Loucy (cell line): ENCODE measurements around the gene KLHL4.
"Not testable (repeated sequence)": the region's sequence is repeated elsewhere in the genome, so short reads cannot be mapped to it uniquely, and the experiment has no call there.

ENCODE experiments used
- H2AFZ ChIP-seq: fragments of 200-600 bp; sonication (generic); 2 replicates; pipeline ENCODE4 v1.6.0; 2016; ENCODE audit warnings: antibody characterized with exemption, mild to moderate bottlenecking, low read length, moderate library complexity
- H3F3A ChIP-seq: fragments of 200-600 bp; 2 replicates; pipeline ENCODE4 v1.6.0; 2016; ENCODE audit warnings: antibody characterized with exemption, low read depth, mild to moderate bottlenecking
- H3K27me3 ChIP-seq: fragments of 200-600 bp; sonication (generic); 2 replicates; pipeline ENCODE4 v1.6.1; 2014; ENCODE audit warnings: low read length, mild to moderate bottlenecking; ENCODE audit not compliant: insufficient read depth, poor library complexity, severe bottlenecking
- H3K36me3 ChIP-seq: fragments of 200-600 bp; sonication (generic); 2 replicates; pipeline ENCODE4 v1.6.1; 2016; ENCODE audit warnings: low read length; ENCODE audit not compliant: insufficient read depth
- H3K4me1 ChIP-seq: fragments of 200-600 bp; sonication (generic); 2 replicates; pipeline ENCODE4 v1.5.1; 2014; ENCODE audit warnings: low read length, mild to moderate bottlenecking; ENCODE audit not compliant: insufficient read depth, poor library complexity, severe bottlenecking
- H3K4me2 ChIP-seq: fragments of 200-600 bp; sonication (generic); 2 replicates; pipeline ENCODE4 v1.6.0; 2014; ENCODE audit warnings: antibody characterized with exemption, low read length, low read depth, mild to moderate bottlenecking; ENCODE audit not compliant: poor library complexity, severe bottlenecking
- H3K4me3 ChIP-seq: fragments of 200-600 bp; sonication (generic); 2 replicates; pipeline ENCODE4 v1.5.1; 2014; ENCODE audit warnings: low read length, mild to moderate bottlenecking, mixed read lengths; ENCODE audit not compliant: poor library complexity, severe bottlenecking
- H3K79me2 ChIP-seq: fragments of 200-600 bp; sonication (generic); 2 replicates; pipeline ENCODE4 v1.6.1; 2014; ENCODE audit warnings: low read length; ENCODE audit not compliant: insufficient read depth
- H3K9ac ChIP-seq: fragments of 200-600 bp; sonication (generic); 2 replicates; pipeline ENCODE4 v1.6.0; 2014; ENCODE audit warnings: mild to moderate bottlenecking, low read depth, low read length, moderate library complexity; ENCODE audit not compliant: poor library complexity, severe bottlenecking
- H3K9me2 ChIP-seq: fragments of 200-600 bp; sonication (generic); replicated peaks from 2 replicates; pipeline ENCODE4 v1.6.1; 2016; ENCODE audit warnings: low read depth, low read length, mixed read lengths
- H3K9me3 ChIP-seq: fragments of 200-600 bp; sonication (generic); 2 replicates; pipeline ENCODE4 v1.6.1; 2014; ENCODE audit warnings: mild to moderate bottlenecking, antibody characterized with exemption, low read length, low read depth; ENCODE audit not compliant: insufficient read depth
- H4K20me1 ChIP-seq: fragments of 200-600 bp; sonication (generic); 2 replicates; pipeline ENCODE4 v1.6.0; 2014; ENCODE audit warnings: antibody characterized with exemption, low read length, mild to moderate bottlenecking; ENCODE audit not compliant: insufficient read depth, poor library complexity, severe bottlenecking
- CTCF ChIP-seq: fragments of 200-600 bp; sonication (generic); conservative IDR thresholded peaks from 2 replicates; pipeline ENCODE4 v1.5.1; 2014; ENCODE audit warnings: mild to moderate bottlenecking, antibody characterized with exemption, low read length
- EZH2phosphoT487 ChIP-seq: fragments of 200-600 bp; IDR thresholded peaks from 2 replicates; pipeline ENCODE4 v1.6.1; 2018; ENCODE audit warnings: antibody characterized with exemption, mild to moderate bottlenecking, moderate library complexity, borderline replicate concordance

Gene KLHL4, protein sequence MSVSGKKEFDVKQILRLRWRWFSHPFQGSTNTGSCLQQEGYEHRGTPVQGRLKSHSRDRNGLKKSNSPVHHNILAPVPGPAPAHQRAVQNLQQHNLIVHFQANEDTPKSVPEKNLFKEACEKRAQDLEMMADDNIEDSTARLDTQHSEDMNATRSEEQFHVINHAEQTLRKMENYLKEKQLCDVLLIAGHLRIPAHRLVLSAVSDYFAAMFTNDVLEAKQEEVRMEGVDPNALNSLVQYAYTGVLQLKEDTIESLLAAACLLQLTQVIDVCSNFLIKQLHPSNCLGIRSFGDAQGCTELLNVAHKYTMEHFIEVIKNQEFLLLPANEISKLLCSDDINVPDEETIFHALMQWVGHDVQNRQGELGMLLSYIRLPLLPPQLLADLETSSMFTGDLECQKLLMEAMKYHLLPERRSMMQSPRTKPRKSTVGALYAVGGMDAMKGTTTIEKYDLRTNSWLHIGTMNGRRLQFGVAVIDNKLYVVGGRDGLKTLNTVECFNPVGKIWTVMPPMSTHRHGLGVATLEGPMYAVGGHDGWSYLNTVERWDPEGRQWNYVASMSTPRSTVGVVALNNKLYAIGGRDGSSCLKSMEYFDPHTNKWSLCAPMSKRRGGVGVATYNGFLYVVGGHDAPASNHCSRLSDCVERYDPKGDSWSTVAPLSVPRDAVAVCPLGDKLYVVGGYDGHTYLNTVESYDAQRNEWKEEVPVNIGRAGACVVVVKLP

DNA sequence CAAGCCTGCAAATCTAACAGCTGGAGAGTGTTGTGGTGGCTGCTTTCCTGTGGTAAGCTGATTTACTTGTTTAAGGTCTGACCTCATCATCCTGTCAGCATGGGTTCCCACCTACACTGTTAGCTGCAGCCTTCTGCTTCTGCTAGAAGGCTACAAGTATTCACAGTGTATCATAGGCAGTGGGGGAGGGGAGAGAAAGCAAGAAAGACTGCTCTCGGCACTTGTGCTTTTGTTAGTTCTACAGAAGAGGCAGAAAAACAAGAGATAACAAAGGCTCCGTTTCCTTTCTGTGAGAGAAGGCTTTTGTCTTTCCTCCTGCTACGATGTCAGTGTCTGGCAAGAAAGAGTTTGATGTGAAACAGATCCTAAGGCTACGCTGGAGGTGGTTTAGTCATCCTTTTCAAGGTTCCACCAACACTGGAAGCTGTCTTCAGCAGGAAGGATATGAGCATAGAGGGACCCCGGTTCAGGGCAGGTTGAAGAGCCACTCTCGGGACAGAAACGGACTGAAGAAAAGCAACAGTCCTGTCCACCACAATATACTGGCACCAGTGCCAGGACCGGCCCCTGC lies at the start of gene KLHL4:
TSS of gene KLHL4 (plus strand) at position 232 of the 571 bp plus-strand sequence. CDS start at position 324, 92 bp downstream.
- Histone ChIP-seq H3K36me3 (no peaks in the 10 kb centered on the region), H3K9me3 (no peaks in the 10 kb centered on the region), H3F3A (no peaks in the 10 kb centered on the region), H3K9me2 (no peaks in the 10 kb centered on the region), H3K27me3 (no peaks in the 10 kb centered on the region), H3K4me3 (no peak within 1 kb of the TSS), H3K4me1 (no peaks in the 10 kb centered on the region), H3K9ac (no peak within 1 kb of the TSS), H4K20me1 (no peaks in the 10 kb centered on the region), H3K79me2 (no peaks in the 10 kb centered on the region), H2AFZ (no peak within 1 kb of the TSS), H3K4me2 (no peak within 1 kb of the TSS)
- TF ChIP-seq EZH2phosphoT487 = no peak
- no peak for TF ChIP-seq CTCF

DNA sequence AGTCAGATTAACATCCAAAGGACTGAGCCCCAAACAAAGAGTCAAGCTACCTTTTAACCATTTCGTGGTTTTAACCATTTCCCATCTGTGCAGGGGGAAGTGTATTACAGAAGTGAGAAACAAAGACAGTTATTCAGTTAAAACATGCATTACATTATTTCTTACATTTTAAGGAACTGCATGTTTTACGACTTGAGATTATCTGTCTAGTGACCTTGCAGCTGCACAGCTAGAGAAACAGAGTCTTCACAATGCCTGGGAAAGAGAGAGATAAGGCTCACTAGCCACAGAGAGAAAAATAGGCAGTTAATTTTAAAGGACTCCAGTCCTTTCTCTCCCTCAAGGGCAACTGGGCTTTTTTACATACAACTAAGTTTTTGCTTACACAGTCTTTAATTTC lies 48.7 kb upstream of the KLHL4 start:
- no peaks in the 10 kb centered on the region for H3K9me2 ChIP-seq
- H3K4me1 ChIP-seq = no peaks in the 10 kb centered on the region
- H3K9me3 ChIP-seq = no peaks in the 10 kb centered on the region
- no peaks in the 10 kb centered on the region for H3K79me2 ChIP-seq
- TF ChIP-seq CTCF (no peak), EZH2phosphoT487 (no peak)
- H3K4me2 ChIP-seq = no peak overlapping the region
- no peaks in the 10 kb centered on the region for H3K27me3 ChIP-seq
- no peaks in the 10 kb centered on the region for H4K20me1 ChIP-seq
- no peak overlapping the region for H3K9ac ChIP-seq
- no peak overlapping the region for H3K4me3 ChIP-seq
- H3F3A ChIP-seq = no peaks in the 10 kb centered on the region
- no peaks in the 10 kb centered on the region for H3K36me3 ChIP-seq
- no peak overlapping the region for H2AFZ ChIP-seq

GRCh38 chrX:87475793-87476192 lies 41.8 kb upstream of the KLHL4 start:
- H3K4me2 ChIP-seq = no peak overlapping the region
- no peaks in the 10 kb centered on the region for H3K27me3 ChIP-seq
- no peaks in the 10 kb centered on the region for H3K79me2 ChIP-seq

GRCh38 chrX:87478703-87479102 lies 38.9 kb upstream of the KLHL4 start:
- H3K27me3 ChIP-seq, H2AFZ ChIP-seq: not testable (repeated sequence)

More at GRCh38 chrX:87475793-87476192, 41.8 kb upstream of the KLHL4 start:
- H4K20me1 ChIP-seq = no peaks in the 10 kb centered on the region
- H3K4me1 ChIP-seq = no peaks in the 10 kb centered on the region
- H3K9me3 ChIP-seq = no peaks in the 10 kb centered on the region
- no peak overlapping the region for H3K4me3 ChIP-seq
- H3K9me2 ChIP-seq = no peaks in the 10 kb centered on the region
- H3K36me3 ChIP-seq = no peaks in the 10 kb centered on the region
- no peaks in the 10 kb centered on the region for H3F3A ChIP-seq
- TF ChIP-seq EZH2phosphoT487 (no peak), CTCF (no peak)
- H3K9ac ChIP-seq = no peak overlapping the region
- H2AFZ ChIP-seq = no peak overlapping the region

More at GRCh38 chrX:87478703-87479102, 38.9 kb upstream of the KLHL4 start:
- H4K20me1 ChIP-seq, H3K36me3 ChIP-seq, H3K9ac ChIP-seq, H3K9me3 ChIP-seq, H3K9me2 ChIP-seq, H3F3A ChIP-seq, H3K4me3 ChIP-seq, H3K79me2 ChIP-seq, H3K4me1 ChIP-seq, H3K4me2 ChIP-seq: not testable (repeated sequence)
